PC-9 (cell line): ENCODE data around the gene NKX2-4. TPM values are rescaled to one million over a fixed set of nuclear protein-coding genes. Genes with fewer than 3 reads are reported as not detected.

Experiments used
- BruUV-seq: library from RNA; stranded (reverse); fragments of 400-500 nt; replicated peaks from 2 replicates; lab custom pipeline; 2021; lab: Mats Ljungman, UMichigan
- CTCF ChIA-PET: fragments of 300-600 bp; sonication (Branson Sonifier 250); formaldehyde crosslinking; loops from one replicate; lab custom pipeline; 2022; ENCODE audit warnings: antibody characterized with exemption; lab: Charles Lee
- POLR2A ChIA-PET: fragments of 300-600 bp; sonication (Branson Sonifier 250); formaldehyde crosslinking; loops from one replicate; lab custom pipeline; 2022; ENCODE audit warnings: antibody characterized with exemption; ENCODE audit not compliant: unreplicated experiment; lab: Charles Lee
- DNase-seq, 2 experiments: peaks; one replicate each; pipeline versions ENCODE4 v3.0.0 to v3.0.0-alpha.2; 2015 to 2022; ENCODE audit warnings: mixed read lengths in 1 of 2
- H2AFZ ChIP-seq: fragments of 200-600 bp; sonication (generic); 2 replicates; pipeline ENCODE4 v1.8.1; 2017; ENCODE audit warnings: antibody characterized with exemption
- H3F3A ChIP-seq: fragments of 200-600 bp; sonication (generic); 2 replicates; pipeline ENCODE4 v1.8.1; 2017; ENCODE audit warnings: antibody characterized with exemption, mild to moderate bottlenecking, low read depth; ENCODE audit not compliant: insufficient read depth
- H3K27ac ChIP-seq: fragments of 200-600 bp; sonication (generic); 2 replicates; pipeline ENCODE4 v1.6.1; 2016; ENCODE audit warnings: mixed run types
- H3K27me3 ChIP-seq: fragments of 200-600 bp; sonication (generic); 2 replicates; pipeline ENCODE4 v1.6.1; 2016; ENCODE audit warnings: low read depth, mixed run types; ENCODE audit not compliant: insufficient read depth
- H3K36me3 ChIP-seq: fragments of 200-600 bp; sonication (generic); 2 replicates; pipeline ENCODE4 v1.6.1; 2016; ENCODE audit warnings: low read depth, mixed run types
- H3K4me1 ChIP-seq: fragments of 200-600 bp; sonication (generic); replicated peaks from 2 replicates; pipeline ENCODE4 v1.6.1; 2016; ENCODE audit warnings: mixed run types; ENCODE audit not compliant: insufficient read depth
- H3K4me2 ChIP-seq: fragments of 200-600 bp; sonication (generic); 2 replicates; pipeline ENCODE4 v1.6.1; 2017; ENCODE audit warnings: mixed run types
- H3K4me3 ChIP-seq: fragments of 200-600 bp; sonication (generic); 2 replicates; pipeline ENCODE4 v1.6.1; 2016; ENCODE audit warnings: mixed run types
- H3K79me2 ChIP-seq: fragments of 200-600 bp; sonication (generic); 2 replicates; pipeline ENCODE4 v1.6.1; 2017; ENCODE audit warnings: low read depth, mixed run types
- H3K9me2 ChIP-seq: fragments of 200-600 bp; sonication (generic); 2 replicates; pipeline ENCODE4 v1.8.1; 2017; ENCODE audit warnings: mild to moderate bottlenecking; ENCODE audit not compliant: insufficient read depth
- H3K9me3 ChIP-seq: fragments of 200-600 bp; sonication (generic); 2 replicates; pipeline ENCODE4 v1.8.1; 2016; ENCODE audit warnings: low read depth; ENCODE audit not compliant: insufficient read depth
- H4K20me1 ChIP-seq: fragments of 200-600 bp; sonication (generic); 2 replicates; pipeline ENCODE4 v1.8.1; 2017; ENCODE audit not compliant: insufficient read depth
- EZH2 ChIP-seq: fragments of 200-600 bp; sonication (generic); IDR thresholded peaks from 2 replicates; pipeline ENCODE4 v1.8.0; 2017; ENCODE audit warnings: antibody characterized with exemption, low read depth
- intact Hi-C: fragments of 100-400 bp; cut with micrococcal nuclease; formaldehyde crosslinking; loops from one replicate; pipeline ENCODE4 v1.10.0; 2022; ENCODE audit not compliant: unreplicated experiment
- total RNA-seq: library from RNA; stranded (reverse); gene quantifications from 2 replicates; pipeline ENCODE4 v1.2.3, GENCODE V29; 2021
- TF ChIP-seq, protein P1 (sequence below): fragments of 200-600 bp; sonication (generic); conservative IDR thresholded peaks from 2 replicates; pipeline ENCODE4 v1.6.1; 2017; ENCODE audit warnings: mixed run types, antibody characterized with exemption, mild to moderate bottlenecking, moderate library complexity

The NKX2-4 gene
- total RNA-seq, 1 experiment from 2014 or later: not detected

DNA sequence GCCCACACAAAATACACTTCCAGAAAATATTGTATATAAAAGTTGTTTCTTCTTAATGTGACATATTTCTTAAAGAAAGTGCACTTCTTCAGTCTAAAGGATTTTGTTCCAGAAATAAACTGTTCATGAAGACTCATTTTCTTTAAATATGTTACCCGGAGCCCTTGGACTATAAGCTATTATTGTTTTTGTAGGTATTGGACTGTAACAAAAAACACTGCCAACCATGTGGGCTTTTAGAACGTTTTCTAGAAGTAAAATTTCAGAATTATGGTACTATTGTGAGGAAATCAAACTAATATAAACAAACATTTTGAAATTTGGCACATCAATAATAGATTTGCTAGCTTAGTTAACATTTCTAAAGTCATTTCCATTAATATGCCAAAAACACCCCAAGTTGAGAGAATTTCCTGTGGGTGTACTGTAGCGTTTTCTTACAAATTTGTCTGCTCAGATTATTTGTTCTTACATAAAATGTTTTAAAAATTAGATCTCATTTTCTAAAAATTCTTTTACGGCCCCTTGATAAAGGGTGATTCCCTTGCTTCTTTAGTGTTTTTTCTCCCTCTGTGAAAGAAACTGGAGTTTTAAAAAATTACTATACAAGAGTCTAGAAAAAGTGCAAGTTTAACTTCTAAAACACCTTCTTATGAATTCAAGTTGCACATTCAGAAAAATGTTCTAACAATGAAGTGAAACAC, 3.4 kb downstream of the NKX2-4 start:
- Histone ChIP-seq H3K9me3 (no peaks in the 10 kb centered on the region), H4K20me1 (no peaks in the 10 kb centered on the region), H3K4me3 (no peak overlapping the region), H3K79me2 (no peaks in the 10 kb centered on the region), H3K27ac (no peak overlapping the region), H3K27me3 (no peaks in the 10 kb centered on the region), H3F3A (no peaks in the 10 kb centered on the region), H3K36me3 (no peaks in the 10 kb centered on the region), H3K9me2 (no peaks in the 10 kb centered on the region), H3K4me1 (no peaks in the 10 kb centered on the region), H3K4me2 (no peak overlapping the region), H2AFZ (no peak overlapping the region)
- TF ChIP-seq, protein P1, sequence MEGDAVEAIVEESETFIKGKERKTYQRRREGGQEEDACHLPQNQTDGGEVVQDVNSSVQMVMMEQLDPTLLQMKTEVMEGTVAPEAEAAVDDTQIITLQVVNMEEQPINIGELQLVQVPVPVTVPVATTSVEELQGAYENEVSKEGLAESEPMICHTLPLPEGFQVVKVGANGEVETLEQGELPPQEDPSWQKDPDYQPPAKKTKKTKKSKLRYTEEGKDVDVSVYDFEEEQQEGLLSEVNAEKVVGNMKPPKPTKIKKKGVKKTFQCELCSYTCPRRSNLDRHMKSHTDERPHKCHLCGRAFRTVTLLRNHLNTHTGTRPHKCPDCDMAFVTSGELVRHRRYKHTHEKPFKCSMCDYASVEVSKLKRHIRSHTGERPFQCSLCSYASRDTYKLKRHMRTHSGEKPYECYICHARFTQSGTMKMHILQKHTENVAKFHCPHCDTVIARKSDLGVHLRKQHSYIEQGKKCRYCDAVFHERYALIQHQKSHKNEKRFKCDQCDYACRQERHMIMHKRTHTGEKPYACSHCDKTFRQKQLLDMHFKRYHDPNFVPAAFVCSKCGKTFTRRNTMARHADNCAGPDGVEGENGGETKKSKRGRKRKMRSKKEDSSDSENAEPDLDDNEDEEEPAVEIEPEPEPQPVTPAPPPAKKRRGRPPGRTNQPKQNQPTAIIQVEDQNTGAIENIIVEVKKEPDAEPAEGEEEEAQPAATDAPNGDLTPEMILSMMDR: no peak
- TF ChIP-seq EZH2: no peak
- POLR2A ChIA-PET: no interaction called here
- no peak for DNase-seq
- BruUV-seq: no TSS peak
- intact Hi-C loops: no loop called here
- CTCF ChIA-PET: no interaction called here

DNA sequence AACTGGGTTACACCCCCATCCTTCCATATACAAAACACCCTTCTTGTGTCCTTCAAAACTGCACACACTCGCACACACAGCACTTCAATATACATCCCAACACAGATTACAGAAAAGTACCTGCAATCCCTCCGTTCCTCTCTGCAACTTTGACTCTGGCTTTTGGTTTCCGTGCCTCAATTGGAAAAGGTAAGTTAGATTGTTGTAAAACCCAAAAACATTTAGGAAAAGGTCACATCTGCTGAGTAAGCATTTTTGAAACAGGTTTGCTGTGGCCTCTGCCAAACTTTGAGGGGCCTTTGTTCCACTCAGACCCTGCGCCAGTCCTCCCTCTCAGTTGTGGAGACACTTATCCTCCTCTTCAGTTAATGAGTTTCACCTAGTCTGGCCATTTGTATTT, 4.2 kb downstream of the NKX2-4 start:
- intact Hi-C loops: no loop called here
- H3K36me3 ChIP-seq: no peaks in the 10 kb centered on the region
- TF ChIP-seq, protein P1: no peak
- no peak for TF ChIP-seq EZH2
- no peak overlapping the region for H3K4me2 ChIP-seq
- BruUV-seq: TSS peak; percentile 21
- H3K27me3 ChIP-seq: no peaks in the 10 kb centered on the region
- H3K4me3 ChIP-seq: no peak overlapping the region
- no peaks in the 10 kb centered on the region for H3K9me3 ChIP-seq
- no peak for DNase-seq
- no peaks in the 10 kb centered on the region for H3K9me2 ChIP-seq
- ChIA-PET CTCF (no interaction called here), POLR2A (interaction anchor here (0.6 kb wide), 1 partner anchor 80 kb away, joined by 6 read pairs; no protein-coding TSS in a partner anchor)
- H4K20me1 ChIP-seq: no peaks in the 10 kb centered on the region
- H3F3A ChIP-seq: peaks cover 3% of the 10 kb centered on the region; the same call in 1 of the 2 replicates
- H3K27ac ChIP-seq: no peak overlapping the region
- no peak overlapping the region for H2AFZ ChIP-seq
- H3K79me2 ChIP-seq: no peaks in the 10 kb centered on the region
- H3K4me1 ChIP-seq: no peaks in the 10 kb centered on the region

DNA sequence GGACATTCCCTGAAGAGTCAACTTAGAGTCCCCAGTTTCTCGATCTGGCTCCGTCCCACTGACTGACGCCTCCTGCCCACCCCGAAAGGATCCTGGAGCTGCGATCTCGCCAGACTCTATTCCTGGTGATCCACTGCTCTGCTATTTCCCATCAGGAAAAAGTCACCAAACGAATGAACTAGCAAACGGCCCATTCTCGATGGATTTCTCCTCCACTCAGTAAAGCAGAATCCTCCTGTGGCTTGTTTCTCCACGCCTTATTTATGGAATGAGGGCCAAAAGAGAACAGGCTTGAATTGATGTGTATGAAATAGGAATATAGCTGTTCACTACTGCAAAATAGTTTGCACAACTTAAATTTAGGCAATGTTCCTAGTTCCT, 5.4 kb downstream of the NKX2-4 start:
- no peak overlapping the region for H3K27ac ChIP-seq
- no peaks in the 10 kb centered on the region for H3K9me3 ChIP-seq
- no peaks in the 10 kb centered on the region for H4K20me1 ChIP-seq
- TF ChIP-seq, protein P1: no peak
- no peak for TF ChIP-seq EZH2
- H3K36me3 ChIP-seq: no peaks in the 10 kb centered on the region
- ChIA-PET CTCF (no interaction called here), POLR2A (no interaction called here)
- H3K4me2 ChIP-seq: no peak overlapping the region
- BruUV-seq: no TSS peak
- H3K79me2 ChIP-seq: no peaks in the 10 kb centered on the region
- H2AFZ ChIP-seq: no peak overlapping the region
- H3K9me2 ChIP-seq: no peaks in the 10 kb centered on the region
- no peak overlapping the region for H3K4me3 ChIP-seq
- no peaks in the 10 kb centered on the region for H3K27me3 ChIP-seq
- peaks cover 8% of the 10 kb centered on the region; the same call in 1 of the 2 replicates for H3F3A ChIP-seq
- intact Hi-C loops: no loop called here
- H3K4me1 ChIP-seq: no peaks in the 10 kb centered on the region
- DNase-seq: no peak
